ENCODE measurements around the gene UQCR10. TPM values are rescaled to one million over a fixed set of nuclear protein-coding genes. Genes with fewer than 3 reads are reported as not detected.

The UQCR10 gene
- total and polyA plus RNA-seq, 2 experiments from 2014 or later = 78.0 to 535 TPM

GRCh38 chr22:29782061-29782845 is 15.1 kb downstream of the UQCR10 start:
- Histone ChIP-seq H3K36me3 (ENCODE audit: insufficient read depth) (no peaks in the 10 kb centered on the region), H3K9me2 (ENCODE audit: insufficient read depth) (no peaks in the 10 kb centered on the region), H4K20me1 (replicated peaks; ENCODE audit: insufficient read depth) (no peaks in the 10 kb centered on the region), H2AFZ (no peak overlapping the region), H3K27ac (ENCODE audit: low read depth) (no peak overlapping the region), H3K4me3 (no peak overlapping the region), H3F3A (replicated peaks; ENCODE audit: low read depth) (no peaks in the 10 kb centered on the region), H3K79me2 (replicated peaks; ENCODE audit: insufficient read depth) (no peaks in the 10 kb centered on the region), H3K4me1 (ENCODE audit: insufficient read depth) (no peaks in the 10 kb centered on the region), H3K27me3 (ENCODE audit: insufficient read depth) (no peaks in the 10 kb centered on the region), H3K4me2 (no peak overlapping the region)
- Mint-ChIP-seq H3K36me3 (ENCODE audit: low read depth) (no peaks in the 10 kb centered on the region; the same call in 2 of the 3 replicates), H3K4me3 (no peak overlapping the region), H3K27me3 (ENCODE audit: insufficient read depth, low read depth, poor library complexity) (peaks cover 4% of the 10 kb centered on the region), H3K4me1 (peaks cover 16% of the 10 kb centered on the region), H3K9me3 (no peaks in the 10 kb centered on the region), H3K27ac (no peak overlapping the region)
- no peak for TF ChIP-seq CTCF (conservative IDR thresholded peaks at IDR 0.05; ENCODE audit: low read depth in 2 of 2)
- TF ChIP-seq JUNB (IDR thresholded peaks at IDR 0.05; ENCODE audit: unreplicated experiment) = no peak
- no peak for ATAC-seq
- DNase-seq (ENCODE audit: low spot score) = no peak

- no peaks in the 10 kb centered on the region for H3K9me2 ChIP-seq (ENCODE audit: insufficient read depth)
- H4K20me1 ChIP-seq (replicated peaks; ENCODE audit: insufficient read depth) = no peaks in the 10 kb centered on the region
- no peak overlapping the region for H3K4me3 ChIP-seq
- no peak overlapping the region for H3K27ac ChIP-seq (ENCODE audit: low read depth)
- no peak overlapping the region for H3K4me2 ChIP-seq
- H3K4me1 ChIP-seq (ENCODE audit: insufficient read depth) = no peaks in the 10 kb centered on the region
- H2AFZ ChIP-seq = no peak overlapping the region
- Mint-ChIP-seq H3K36me3 (ENCODE audit: low read depth) (peaks cover 8% of the 10 kb centered on the region; the same call in 2 of the 3 replicates), H3K4me3 (no peak overlapping the region), H3K27ac (no peak overlapping the region), H3K4me1 (peaks cover 16% of the 10 kb centered on the region), H3K9me3 (no peaks in the 10 kb centered on the region), H3K27me3 (ENCODE audit: insufficient read depth, low read depth, poor library complexity) (peaks cover 7% of the 10 kb centered on the region)
- H3F3A ChIP-seq (replicated peaks; ENCODE audit: low read depth) = no peaks in the 10 kb centered on the region
- H3K27me3 ChIP-seq (ENCODE audit: insufficient read depth) = no peaks in the 10 kb centered on the region
- DNase-seq (ENCODE audit: low spot score) (no peak), ATAC-seq (no peak)
- no peaks in the 10 kb centered on the region for H3K79me2 ChIP-seq (replicated peaks; ENCODE audit: insufficient read depth)
- H3K36me3 ChIP-seq (ENCODE audit: insufficient read depth) = no peaks in the 10 kb centered on the region
- TF ChIP-seq STAT1 (IDR thresholded peaks at IDR 0.05; ENCODE audit: unreplicated experiment) = no peak
- TF ChIP-seq CREB1 (CRISPR knock-in tag; IDR thresholded peaks at IDR 0.05; ENCODE audit: low read depth) = no peak
- TF ChIP-seq EZH2phosphoT487 (IDR thresholded peaks at IDR 0.05; ENCODE audit: unreplicated experiment) = no peak
- TF ChIP-seq ZNF114 (CRISPR knock-in tag; IDR thresholded peaks at IDR 0.05) = no peak
- no peak for TF ChIP-seq ZNF331 (CRISPR knock-in tag; IDR thresholded peaks at IDR 0.05; ENCODE audit: low read depth)
- no peak for TF ChIP-seq CTCF (conservative IDR thresholded peaks at IDR 0.05; ENCODE audit: low read depth in 2 of 2)
- TF ChIP-seq ZNF462 (CRISPR knock-in tag; IDR thresholded peaks at IDR 0.05) = no peak
Measured at GRCh38 chr22:29784451-29785361, 17.5 kb downstream of the UQCR10 start.
